ENCODE results near the gene TBL3. TPM values are rescaled to one million over a fixed set of nuclear protein-coding genes. Genes with fewer than 3 reads are reported as not detected.

TBL3 gene
- total and polyA plus RNA-seq, 9 of the 15 experiments (the other 6 are each of a cell fraction or from before 2014, with no cell fraction given): 0.97 to 117 (median 24.5) TPM

DNA sequence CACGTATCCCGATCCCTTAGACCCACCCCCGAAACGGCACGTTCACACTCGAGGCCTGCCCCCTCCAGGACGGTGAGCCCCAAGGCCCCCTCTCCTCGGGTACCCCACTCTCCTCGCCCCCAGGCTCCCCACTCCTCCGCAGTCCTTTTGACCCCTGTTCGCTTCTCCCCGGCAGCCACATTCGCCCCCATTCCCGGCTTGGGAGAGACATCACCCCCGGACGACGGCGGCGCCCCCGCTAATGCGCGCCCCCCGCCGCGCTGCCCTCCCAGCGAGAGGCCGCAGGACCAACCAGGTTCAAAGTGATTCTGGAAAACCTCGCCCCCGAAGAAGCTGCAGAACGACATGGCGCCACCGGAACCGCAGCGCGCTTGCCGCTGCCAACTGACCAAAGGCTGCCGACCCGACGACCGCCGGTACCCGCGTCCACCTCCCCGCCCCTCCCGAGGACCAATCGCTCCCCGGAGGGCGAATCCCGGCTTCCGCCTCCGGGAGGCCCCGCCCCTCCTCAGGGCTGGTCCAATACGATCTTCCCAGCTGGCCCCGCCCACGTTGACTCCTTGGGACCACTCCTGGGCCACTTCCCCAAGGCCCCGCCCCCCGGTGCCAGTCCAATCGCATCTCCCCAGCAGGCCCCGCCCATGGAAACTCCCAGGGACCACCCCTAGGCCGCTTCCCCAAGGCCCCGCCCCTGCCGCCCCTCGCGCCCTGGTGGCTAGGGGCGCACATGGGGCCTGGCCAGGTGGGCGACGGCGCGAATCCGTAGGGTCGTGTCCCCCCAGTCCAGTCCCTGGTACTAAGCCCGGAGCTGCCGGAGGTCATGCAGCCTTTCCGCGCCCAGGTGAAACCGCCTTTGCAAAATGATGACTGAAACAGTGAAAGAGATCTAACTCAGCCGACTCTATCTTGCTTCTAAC is 28.8 kb upstream of the TBL3 start, which contains the start of gene MSRB1 (continued):
- TF ChIP-seq, protein P1, sequence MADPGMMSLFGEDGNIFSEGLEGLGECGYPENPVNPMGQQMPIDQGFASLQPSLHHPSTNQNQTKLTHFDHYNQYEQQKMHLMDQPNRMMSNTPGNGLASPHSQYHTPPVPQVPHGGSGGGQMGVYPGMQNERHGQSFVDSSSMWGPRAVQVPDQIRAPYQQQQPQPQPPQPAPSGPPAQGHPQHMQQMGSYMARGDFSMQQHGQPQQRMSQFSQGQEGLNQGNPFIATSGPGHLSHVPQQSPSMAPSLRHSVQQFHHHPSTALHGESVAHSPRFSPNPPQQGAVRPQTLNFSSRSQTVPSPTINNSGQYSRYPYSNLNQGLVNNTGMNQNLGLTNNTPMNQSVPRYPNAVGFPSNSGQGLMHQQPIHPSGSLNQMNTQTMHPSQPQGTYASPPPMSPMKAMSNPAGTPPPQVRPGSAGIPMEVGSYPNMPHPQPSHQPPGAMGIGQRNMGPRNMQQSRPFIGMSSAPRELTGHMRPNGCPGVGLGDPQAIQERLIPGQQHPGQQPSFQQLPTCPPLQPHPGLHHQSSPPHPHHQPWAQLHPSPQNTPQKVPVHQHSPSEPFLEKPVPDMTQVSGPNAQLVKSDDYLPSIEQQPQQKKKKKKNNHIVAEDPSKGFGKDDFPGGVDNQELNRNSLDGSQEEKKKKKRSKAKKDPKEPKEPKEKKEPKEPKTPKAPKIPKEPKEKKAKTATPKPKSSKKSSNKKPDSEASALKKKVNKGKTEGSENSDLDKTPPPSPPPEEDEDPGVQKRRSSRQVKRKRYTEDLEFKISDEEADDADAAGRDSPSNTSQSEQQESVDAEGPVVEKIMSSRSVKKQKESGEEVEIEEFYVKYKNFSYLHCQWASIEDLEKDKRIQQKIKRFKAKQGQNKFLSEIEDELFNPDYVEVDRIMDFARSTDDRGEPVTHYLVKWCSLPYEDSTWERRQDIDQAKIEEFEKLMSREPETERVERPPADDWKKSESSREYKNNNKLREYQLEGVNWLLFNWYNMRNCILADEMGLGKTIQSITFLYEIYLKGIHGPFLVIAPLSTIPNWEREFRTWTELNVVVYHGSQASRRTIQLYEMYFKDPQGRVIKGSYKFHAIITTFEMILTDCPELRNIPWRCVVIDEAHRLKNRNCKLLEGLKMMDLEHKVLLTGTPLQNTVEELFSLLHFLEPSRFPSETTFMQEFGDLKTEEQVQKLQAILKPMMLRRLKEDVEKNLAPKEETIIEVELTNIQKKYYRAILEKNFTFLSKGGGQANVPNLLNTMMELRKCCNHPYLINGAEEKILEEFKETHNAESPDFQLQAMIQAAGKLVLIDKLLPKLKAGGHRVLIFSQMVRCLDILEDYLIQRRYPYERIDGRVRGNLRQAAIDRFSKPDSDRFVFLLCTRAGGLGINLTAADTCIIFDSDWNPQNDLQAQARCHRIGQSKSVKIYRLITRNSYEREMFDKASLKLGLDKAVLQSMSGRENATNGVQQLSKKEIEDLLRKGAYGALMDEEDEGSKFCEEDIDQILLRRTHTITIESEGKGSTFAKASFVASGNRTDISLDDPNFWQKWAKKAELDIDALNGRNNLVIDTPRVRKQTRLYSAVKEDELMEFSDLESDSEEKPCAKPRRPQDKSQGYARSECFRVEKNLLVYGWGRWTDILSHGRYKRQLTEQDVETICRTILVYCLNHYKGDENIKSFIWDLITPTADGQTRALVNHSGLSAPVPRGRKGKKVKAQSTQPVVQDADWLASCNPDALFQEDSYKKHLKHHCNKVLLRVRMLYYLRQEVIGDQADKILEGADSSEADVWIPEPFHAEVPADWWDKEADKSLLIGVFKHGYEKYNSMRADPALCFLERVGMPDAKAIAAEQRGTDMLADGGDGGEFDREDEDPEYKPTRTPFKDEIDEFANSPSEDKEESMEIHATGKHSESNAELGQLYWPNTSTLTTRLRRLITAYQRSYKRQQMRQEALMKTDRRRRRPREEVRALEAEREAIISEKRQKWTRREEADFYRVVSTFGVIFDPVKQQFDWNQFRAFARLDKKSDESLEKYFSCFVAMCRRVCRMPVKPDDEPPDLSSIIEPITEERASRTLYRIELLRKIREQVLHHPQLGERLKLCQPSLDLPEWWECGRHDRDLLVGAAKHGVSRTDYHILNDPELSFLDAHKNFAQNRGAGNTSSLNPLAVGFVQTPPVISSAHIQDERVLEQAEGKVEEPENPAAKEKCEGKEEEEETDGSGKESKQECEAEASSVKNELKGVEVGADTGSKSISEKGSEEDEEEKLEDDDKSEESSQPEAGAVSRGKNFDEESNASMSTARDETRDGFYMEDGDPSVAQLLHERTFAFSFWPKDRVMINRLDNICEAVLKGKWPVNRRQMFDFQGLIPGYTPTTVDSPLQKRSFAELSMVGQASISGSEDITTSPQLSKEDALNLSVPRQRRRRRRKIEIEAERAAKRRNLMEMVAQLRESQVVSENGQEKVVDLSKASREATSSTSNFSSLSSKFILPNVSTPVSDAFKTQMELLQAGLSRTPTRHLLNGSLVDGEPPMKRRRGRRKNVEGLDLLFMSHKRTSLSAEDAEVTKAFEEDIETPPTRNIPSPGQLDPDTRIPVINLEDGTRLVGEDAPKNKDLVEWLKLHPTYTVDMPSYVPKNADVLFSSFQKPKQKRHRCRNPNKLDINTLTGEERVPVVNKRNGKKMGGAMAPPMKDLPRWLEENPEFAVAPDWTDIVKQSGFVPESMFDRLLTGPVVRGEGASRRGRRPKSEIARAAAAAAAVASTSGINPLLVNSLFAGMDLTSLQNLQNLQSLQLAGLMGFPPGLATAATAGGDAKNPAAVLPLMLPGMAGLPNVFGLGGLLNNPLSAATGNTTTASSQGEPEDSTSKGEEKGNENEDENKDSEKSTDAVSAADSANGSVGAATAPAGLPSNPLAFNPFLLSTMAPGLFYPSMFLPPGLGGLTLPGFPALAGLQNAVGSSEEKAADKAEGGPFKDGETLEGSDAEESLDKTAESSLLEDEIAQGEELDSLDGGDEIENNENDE (IDR thresholded peaks at IDR 0.05; ENCODE audit: low read depth, low read length): no peak
- TF ChIP-seq RAD51 (IDR thresholded peaks at IDR 0.05; ENCODE audit: borderline replicate concordance, low read depth) (no peak), ZBTB8A (IDR thresholded peaks at IDR 0.05; ENCODE audit: partially characterized antibody) (no peak), ZNF586 (CRISPR knock-in tag; conservative IDR thresholded peaks at IDR 0.05) (no peak), TAF7 (tag; IDR thresholded peaks at IDR 0.05) (peak; percentile 60; the same call in 1 of the 2 replicates), BRD9 (IDR thresholded peaks at IDR 0.05; ENCODE audit: low read depth, partially characterized antibody) (peak; percentile 19), ZEB2 (IDR thresholded peaks at IDR 0.05) (peak; percentile 37; the same call in 1 of the 2 replicates), ZBTB1 (CRISPR knock-in tag; IDR thresholded peaks at IDR 0.05; ENCODE audit: borderline replicate concordance, low read depth) (no peak), ZKSCAN3 (CRISPR knock-in tag; IDR thresholded peaks at IDR 0.05) (no peak), POLR2B (IDR thresholded peaks at IDR 0.05; ENCODE audit: low read depth, partially characterized antibody) (peak; percentile 67), HIVEP1 (CRISPR knock-in tag; IDR thresholded peaks at IDR 0.05) (no peak), CHCHD3 (CRISPR knock-in tag; IDR thresholded peaks at IDR 0.05) (no peak), POLR2AphosphoS5 (IDR thresholded peaks at IDR 0.05; ENCODE audit: control insufficient read depth, insufficient read depth, low read depth, low read length) (no peak)
- TF ChIP-seq, protein P2, sequence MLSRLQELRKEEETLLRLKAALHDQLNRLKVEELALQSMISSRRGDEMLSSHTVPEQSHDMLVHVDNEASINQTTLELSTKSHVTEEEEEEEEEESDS (CRISPR knock-in tag; IDR thresholded peaks at IDR 0.05): no peak
- TF ChIP-seq, protein P3, sequence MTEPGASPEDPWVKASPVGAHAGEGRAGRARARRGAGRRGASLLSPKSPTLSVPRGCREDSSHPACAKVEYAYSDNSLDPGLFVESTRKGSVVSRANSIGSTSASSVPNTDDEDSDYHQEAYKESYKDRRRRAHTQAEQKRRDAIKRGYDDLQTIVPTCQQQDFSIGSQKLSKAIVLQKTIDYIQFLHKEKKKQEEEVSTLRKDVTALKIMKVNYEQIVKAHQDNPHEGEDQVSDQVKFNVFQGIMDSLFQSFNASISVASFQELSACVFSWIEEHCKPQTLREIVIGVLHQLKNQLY (CRISPR knock-in tag; conservative IDR thresholded peaks at IDR 0.05): 0 out of 4 replicates have a peak, but pooled peaks of 1 of the 2 experiments have one; percentile 79
